IMR-90 (cell line): Measurements from ENCODE around the gene KCNJ8. TPM values are rescaled to one million over a fixed set of nuclear protein-coding genes. Genes with fewer than 3 reads are reported as not detected.

ENCODE experiments used
- ATAC-seq: fragments of 200-7000 bp; cut with Tn5 transposase; 2 replicates; pipeline ENCODE4 v1.9.1; 2020; ENCODE audit warnings: low read depth, mild to moderate bottlenecking, moderate library complexity
- BruUV-seq: library from RNA; stranded (reverse); fragments of 400-500 nt; replicated peaks from 2 replicates; lab custom pipeline; 2021; lab: Mats Ljungman, UMichigan
- CTCF ChIA-PET: fragments of 300-600 bp; formaldehyde crosslinking; extraction: SDS; loops from one replicate; lab custom pipeline; 2021; ENCODE audit warnings: antibody characterized with exemption; lab: Yijun Ruan, JAX
- POLR2A ChIA-PET: fragments of 300-600 bp; sonication (Branson Sonifier 250); formaldehyde crosslinking; loops from one replicate; lab custom pipeline; 2022; ENCODE audit warnings: antibody characterized with exemption; ENCODE audit not compliant: unreplicated experiment; lab: Charles Lee
- DNase-seq: peaks from one replicate; pipeline ENCODE4 v3.0.0; 2013
- H2AFZ ChIP-seq: replicated peaks from 2 replicates; pipeline ENCODE3; 2013; ENCODE audit warnings: low read length, mild to moderate bottlenecking; ENCODE audit not compliant: poor library complexity
- H2AK5ac ChIP-seq: 2 replicates; pipeline ENCODE4 v1.6.1; 2013; ENCODE audit warnings: low read depth, low read length, inconsistent platforms
- H2AK9ac ChIP-seq: replicated peaks from 2 replicates; pipeline ENCODE3; 2013; ENCODE audit warnings: mild to moderate bottlenecking, low read depth, low read length, moderate library complexity; ENCODE audit not compliant: poor library complexity
- H2BK120ac ChIP-seq: 2 replicates; pipeline ENCODE4 v1.6.1; 2013; ENCODE audit warnings: low read depth, low read length, inconsistent platforms
- H2BK15ac ChIP-seq: 3 replicates; pipeline ENCODE4 v1.6.1; 2013; ENCODE audit warnings: low read depth, low read length, inconsistent platforms
- H2BK20ac ChIP-seq: 2 replicates; pipeline ENCODE4 v1.6.1; 2013; ENCODE audit warnings: low read depth, mild to moderate bottlenecking, inconsistent platforms, low read length, moderate library complexity
- H2BK5ac ChIP-seq: 2 replicates; pipeline ENCODE4 v1.6.1; 2013; ENCODE audit warnings: mild to moderate bottlenecking, low read depth, low read length, inconsistent platforms; ENCODE audit not compliant: poor library complexity, severe bottlenecking
- H3K14ac ChIP-seq: replicated peaks from 2 replicates; pipeline ENCODE4 v1.6.1; 2013; ENCODE audit warnings: low read depth, low read length, inconsistent platforms
- H3K18ac ChIP-seq: 2 replicates; pipeline ENCODE4 v1.6.1; 2013; ENCODE audit warnings: low read depth, low read length, control low read depth
- H3K23ac ChIP-seq: 2 replicates; pipeline ENCODE4 v1.6.1; 2013; ENCODE audit warnings: low read depth, low read length, inconsistent platforms
- H3K27ac ChIP-seq: 2 replicates; pipeline ENCODE4 v1.5.1; 2013; ENCODE audit warnings: mild to moderate bottlenecking, control low read depth, low read length; ENCODE audit not compliant: insufficient read depth
- H3K27me3 ChIP-seq: 2 replicates; pipeline ENCODE4 v1.6.1; 2013; ENCODE audit warnings: low read length; ENCODE audit not compliant: control insufficient read depth, insufficient read depth
- H3K36me3 ChIP-seq: 2 replicates; pipeline ENCODE4 v1.6.1; 2013; ENCODE audit warnings: low read length, mixed read lengths; ENCODE audit not compliant: control insufficient read depth, insufficient read depth
- H3K4ac ChIP-seq: 2 replicates; pipeline ENCODE4 v1.6.1; 2013; ENCODE audit warnings: low read depth, low read length, inconsistent platforms
- H3K4me1 ChIP-seq: 2 replicates; pipeline ENCODE4 v1.6.1; 2013; ENCODE audit warnings: low read length, mixed read lengths; ENCODE audit not compliant: control insufficient read depth, insufficient read depth
- H3K4me2 ChIP-seq: 2 replicates; pipeline ENCODE4 v1.6.1; 2013; ENCODE audit warnings: low read depth, mild to moderate bottlenecking, control low read depth, low read length, moderate library complexity
- H3K4me3 ChIP-seq: 2 replicates; pipeline ENCODE4 v1.5.1; 2013; ENCODE audit warnings: low read depth, mild to moderate bottlenecking, control low read depth, low read length, moderate library complexity; ENCODE audit not compliant: insufficient read depth
- H3K56ac ChIP-seq: 2 replicates; pipeline ENCODE4 v1.6.1; 2013; ENCODE audit warnings: low read length, inconsistent platforms; ENCODE audit not compliant: insufficient read depth; ENCODE audit errors: extremely low read depth
- H3K79me1 ChIP-seq, 2 experiments: 2 replicates each; pipeline ENCODE4 v1.6.1; 2013; ENCODE audit warnings: low read length in 2 of 2, inconsistent platforms in 1 of 2, low read depth in 1 of 2
- H3K9ac ChIP-seq: 2 replicates; pipeline ENCODE4 v1.6.1; 2013; ENCODE audit warnings: low read depth, low read length, control low read depth
- H3K9me1 ChIP-seq: 2 replicates; pipeline ENCODE4 v1.6.1; 2013; ENCODE audit warnings: low read length, inconsistent platforms; ENCODE audit not compliant: insufficient read depth
- H3K9me3 ChIP-seq: 2 replicates; pipeline ENCODE4 v1.6.1; 2013; ENCODE audit warnings: low read length; ENCODE audit not compliant: control insufficient read depth, insufficient read depth
- H4K20me1 ChIP-seq: 2 replicates; pipeline ENCODE4 v1.6.1; 2013; ENCODE audit warnings: low read length, inconsistent platforms; ENCODE audit not compliant: insufficient read depth
- H4K5ac ChIP-seq: 2 replicates; pipeline ENCODE4 v1.6.1; 2013; ENCODE audit warnings: mild to moderate bottlenecking, low read depth, low read length, control low read depth
- H4K8ac ChIP-seq, 2 experiments: 2 replicates each; pipeline ENCODE4 v1.6.1; 2013; ENCODE audit warnings: low read depth in 2 of 2, low read length in 2 of 2, control low read depth in 1 of 2, inconsistent platforms in 1 of 2
- H4K91ac ChIP-seq: 2 replicates; pipeline ENCODE4 v1.6.1; 2013; ENCODE audit warnings: low read depth, low read length, inconsistent platforms; ENCODE audit not compliant: insufficient read depth
- BHLHE40 ChIP-seq: fragments of 150-350 bp; IDR thresholded peaks from 2 replicates; pipeline ENCODE4 v1.6.1; 2016; ENCODE audit warnings: mild to moderate bottlenecking, low read depth, low read length
- CEBPB ChIP-seq: IDR thresholded peaks from 2 replicates; pipeline ENCODE4 v1.6.1; 2012; ENCODE audit warnings: low read depth, low read length, improper control_type of control experiment
- CHD1 ChIP-seq: IDR thresholded peaks from 2 replicates; pipeline ENCODE4 v1.6.1; 2012; ENCODE audit warnings: low read depth, low read length, improper control_type of control experiment
- ELK1 ChIP-seq: fragments of 150-350 bp; IDR thresholded peaks from 2 replicates; pipeline ENCODE4 v1.6.1; 2016; ENCODE audit warnings: low read depth, mild to moderate bottlenecking, low read length, moderate library complexity, borderline replicate concordance
- MAFK ChIP-seq: IDR thresholded peaks from 2 replicates; pipeline ENCODE4 v1.6.1; 2012; ENCODE audit warnings: low read depth, low read length, improper control_type of control experiment
- MAZ ChIP-seq: IDR thresholded peaks from 2 replicates; pipeline ENCODE4 v1.6.1; 2012; ENCODE audit warnings: low read depth, mild to moderate bottlenecking, low read length, improper control_type of control experiment, moderate library complexity, borderline replicate concordance
- MXI1 ChIP-seq: IDR thresholded peaks from 2 replicates; pipeline ENCODE4 v1.6.1; 2012; ENCODE audit warnings: low read depth, mild to moderate bottlenecking, low read length, moderate library complexity, borderline replicate concordance
- NFE2L2 ChIP-seq: fragments of 150-350 bp; IDR thresholded peaks from 2 replicates; pipeline ENCODE4 v1.6.1; 2016; ENCODE audit warnings: low read depth, mild to moderate bottlenecking, low read length
- POLR2A ChIP-seq: IDR thresholded peaks from 2 replicates; pipeline ENCODE4 v1.6.1; 2012; ENCODE audit warnings: mild to moderate bottlenecking, low read depth, low read length
- RAD21 ChIP-seq: IDR thresholded peaks from 2 replicates; pipeline ENCODE4 v1.6.1; 2012; ENCODE audit warnings: low read length, improper control_type of control experiment
- RCOR1 ChIP-seq: IDR thresholded peaks from 2 replicates; pipeline ENCODE4 v1.6.1; 2012; ENCODE audit warnings: mild to moderate bottlenecking, low read length, improper control_type of control experiment; ENCODE audit not compliant: insufficient replicate concordance
- RFX5 ChIP-seq: IDR thresholded peaks from 2 replicates; pipeline ENCODE4 v1.8.0; 2012; ENCODE audit warnings: low read depth, mild to moderate bottlenecking, low read length, moderate library complexity
- USF2 ChIP-seq: fragments of 150-350 bp; IDR thresholded peaks from 2 replicates; pipeline ENCODE4 v1.6.1; 2017; ENCODE audit warnings: mild to moderate bottlenecking, antibody characterized with exemption, low read length, low read depth
- WGBS, 2 experiments: methylation state at CpG; one replicate each; pipeline versions ENCODE4 v1.1.5 to v1.1.7; 2013; ENCODE audit warnings: missing lambda C conversion rate in 2 of 2; ENCODE audit not compliant: insufficient read length in 1 of 2; ENCODE audit errors: extremely low coverage in 2 of 2; 5-methylcytosine and 5-hydroxymethylcytosine counted together
- dilution Hi-C: fragments of 300-500 bp; cut with HindIII; formaldehyde crosslinking; loops from one replicate; pipeline ENCODE4 v1.14.3; 2018; ENCODE audit warnings: low sequenced_read_pairs; ENCODE audit not compliant: unreplicated experiment
- in situ Hi-C: fragments of 300-500 bp; cut with MboI; formaldehyde crosslinking; loops from 3 replicates; pipeline ENCODE4 v1.14.3; 2019; ENCODE audit warnings: low sequenced_read_pairs, inconsistent platforms, mixed read lengths
- intact Hi-C: fragments of 100-400 bp; cut with micrococcal nuclease; formaldehyde crosslinking; loops from 2 replicates; pipeline ENCODE4 v1.10.0; 2022
- polyA plus RNA-seq, 3 experiments: library from polyadenylated mRNA; depleted of rRNA; stranded (reverse); fragments of >200 nt; gene quantifications; 2 replicates each; pipeline ENCODE4 v1.2.3, GENCODE V29; 2012; ENCODE audit warnings: low replicate concordance in 1 of 3
- total RNA-seq: library from RNA; depleted of rRNA; stranded (reverse); fragments of >200 nt; gene quantifications from 2 replicates; pipeline ENCODE4 v1.2.3, GENCODE V29; 2012
- TF ChIP-seq, protein P1 (sequence below): conservative IDR thresholded peaks from 2 replicates; pipeline ENCODE4 v1.5.1; 2012; ENCODE audit warnings: mild to moderate bottlenecking, low read depth, low read length, improper control_type of control experiment

The KCNJ8 gene
- total and polyA plus RNA-seq, 2 of the 4 experiments (the other 2 are of a cell fraction) = 8.0 to 15.8 TPM

DNA sequence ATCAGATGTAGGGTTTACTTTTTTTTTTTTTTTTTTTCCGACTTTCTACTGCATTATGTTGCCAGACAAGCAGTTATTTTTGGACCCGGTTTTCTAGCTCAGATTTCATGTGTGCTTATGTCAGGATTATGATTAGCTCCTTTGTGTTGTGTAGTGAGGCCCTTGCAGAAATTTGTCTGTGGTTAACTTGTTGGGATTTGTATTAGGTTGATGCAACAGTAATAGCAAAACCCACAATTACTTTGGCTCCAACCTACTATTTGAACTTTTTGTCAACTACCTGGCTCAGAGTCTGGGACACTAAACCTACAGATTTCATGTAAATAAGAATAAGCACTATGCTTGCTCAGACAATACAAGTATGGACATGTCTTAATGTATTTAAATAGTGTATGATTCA is 44.1 kb upstream of the KCNJ8 start:
- BruUV-seq = no TSS peak
- Histone ChIP-seq H3K23ac (no peak overlapping the region), H3K4me1 (peaks cover 2% of the 10 kb centered on the region; the same call in 1 of the 2 replicates), H4K5ac (no peak overlapping the region), H2AFZ (no peak overlapping the region), H3K9me1 (no peaks in the 10 kb centered on the region), H3K27me3 (no peaks in the 10 kb centered on the region), H2BK20ac (peak overlapping the region; percentile 43; the same call in 1 of the 2 replicates), H2BK5ac (peak overlapping the region; percentile 70), H3K4me2 (no peak overlapping the region; the same call in 1 of the 2 replicates), H3K36me3 (no peaks in the 10 kb centered on the region), H3K4me3 (no peak overlapping the region), H2BK15ac (no peak overlapping the region), H3K56ac (no peak overlapping the region), H4K91ac (no peak overlapping the region), H2BK120ac (peak overlapping the region; percentile 28), H3K9me3 (no peaks in the 10 kb centered on the region), H4K20me1 (no peaks in the 10 kb centered on the region), H2AK9ac (no peak overlapping the region), H2AK5ac (no peak overlapping the region), H3K79me1 (no peaks in the 10 kb centered on the region), H3K9ac (no peak overlapping the region), H3K18ac (no peak overlapping the region), H4K8ac (peak overlapping the region in 1 of 2 experiments; percentile 50; a peak in 2 of 4 replicates), H3K4ac (no peak overlapping the region; the same call in 1 of the 2 replicates), H3K14ac (no peak overlapping the region), H3K27ac (no peak overlapping the region)
- ChIA-PET POLR2A (interaction anchor here (0.6 kb wide), 2 partner anchors 28 to 45 kb away, joined by 4 to 5 read pairs; no protein-coding TSS in a partner anchor), CTCF (no interaction called here)
- dilution Hi-C loops = no loop called here
- DNase-seq = peak; percentile 73
- TF ChIP-seq CEBPB = no peak
- TF ChIP-seq, protein P1, sequence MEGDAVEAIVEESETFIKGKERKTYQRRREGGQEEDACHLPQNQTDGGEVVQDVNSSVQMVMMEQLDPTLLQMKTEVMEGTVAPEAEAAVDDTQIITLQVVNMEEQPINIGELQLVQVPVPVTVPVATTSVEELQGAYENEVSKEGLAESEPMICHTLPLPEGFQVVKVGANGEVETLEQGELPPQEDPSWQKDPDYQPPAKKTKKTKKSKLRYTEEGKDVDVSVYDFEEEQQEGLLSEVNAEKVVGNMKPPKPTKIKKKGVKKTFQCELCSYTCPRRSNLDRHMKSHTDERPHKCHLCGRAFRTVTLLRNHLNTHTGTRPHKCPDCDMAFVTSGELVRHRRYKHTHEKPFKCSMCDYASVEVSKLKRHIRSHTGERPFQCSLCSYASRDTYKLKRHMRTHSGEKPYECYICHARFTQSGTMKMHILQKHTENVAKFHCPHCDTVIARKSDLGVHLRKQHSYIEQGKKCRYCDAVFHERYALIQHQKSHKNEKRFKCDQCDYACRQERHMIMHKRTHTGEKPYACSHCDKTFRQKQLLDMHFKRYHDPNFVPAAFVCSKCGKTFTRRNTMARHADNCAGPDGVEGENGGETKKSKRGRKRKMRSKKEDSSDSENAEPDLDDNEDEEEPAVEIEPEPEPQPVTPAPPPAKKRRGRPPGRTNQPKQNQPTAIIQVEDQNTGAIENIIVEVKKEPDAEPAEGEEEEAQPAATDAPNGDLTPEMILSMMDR = no peak
- TF ChIP-seq USF2 = no peak
- TF ChIP-seq CHD1 = no peak
- no peak for TF ChIP-seq RCOR1
- no peak for TF ChIP-seq MXI1
- no peak for TF ChIP-seq ELK1
- TF ChIP-seq POLR2A = no peak
- no peak for TF ChIP-seq RFX5
- TF ChIP-seq MAFK = no peak
- no peak for TF ChIP-seq RAD21
- TF ChIP-seq BHLHE40 = no peak
- no peak for TF ChIP-seq NFE2L2
- TF ChIP-seq MAZ = no peak
- ATAC-seq = peak; percentile 50
- WGBS, 2 experiments = no CpG with 5 or more reads among the region's 2 CpGs
- intact Hi-C loops = no loop called here
- in situ Hi-C loops = no loop called here
